GM23338 (cell line): ENCODE measurements around the gene MTARC1. TPM values are rescaled to one million over a fixed set of nuclear protein-coding genes. Genes with fewer than 3 reads are reported as not detected.
A peak's percentile ranks its signal among the peaks of the same experiment; 100 is the strongest.

Source experiments
- ATAC-seq: fragments of 200-7000 bp; cut with Tn5 transposase; 3 replicates; pipeline ENCODE4 v1.9.1; 2020
- DNase-seq: peaks from one replicate; pipeline ENCODE4 v3.0.0-alpha.2; 2015; ENCODE audit warnings: low spot score
- H2AFZ ChIP-seq: fragments of 200-600 bp; sonication (generic); 2 replicates; pipeline ENCODE4 v1.8.0; 2016; ENCODE audit warnings: antibody characterized with exemption, mild to moderate bottlenecking, moderate library complexity
- H3F3A ChIP-seq: fragments of 200-600 bp; sonication (generic); replicated peaks from 2 replicates; pipeline ENCODE4 v1.8.0; 2017; ENCODE audit warnings: antibody characterized with exemption, mixed run types, low read depth
- H3K27ac ChIP-seq: fragments of 200-600 bp; sonication (generic); 2 replicates; pipeline ENCODE4 v1.6.1; 2016; ENCODE audit warnings: low read depth
- H3K27me3 ChIP-seq: fragments of 200-600 bp; sonication (generic); 2 replicates; pipeline ENCODE4 v1.8.0; 2016; ENCODE audit warnings: mild to moderate bottlenecking, mixed run types, moderate library complexity; ENCODE audit not compliant: insufficient read depth
- H3K36me3 ChIP-seq: fragments of 200-600 bp; sonication (generic); 2 replicates; pipeline ENCODE4 v1.8.0; 2016; ENCODE audit warnings: mild to moderate bottlenecking; ENCODE audit not compliant: insufficient read depth
- H3K4me1 ChIP-seq: fragments of 200-600 bp; sonication (generic); 2 replicates; pipeline ENCODE4 v1.8.0; 2016; ENCODE audit warnings: mild to moderate bottlenecking, moderate library complexity; ENCODE audit not compliant: insufficient read depth
- H3K4me2 ChIP-seq: fragments of 200-600 bp; sonication (generic); 2 replicates; pipeline ENCODE4 v1.7.1; 2017; ENCODE audit warnings: mixed run types
- H3K4me3 ChIP-seq: fragments of 200-600 bp; sonication (generic); 2 replicates; pipeline ENCODE4 v1.6.1; 2016; ENCODE audit warnings: mixed run types
- H3K79me2 ChIP-seq: fragments of 200-600 bp; sonication (generic); replicated peaks from 2 replicates; pipeline ENCODE4 v1.8.0; 2017; ENCODE audit warnings: mild to moderate bottlenecking; ENCODE audit not compliant: insufficient read depth
- H3K9me2 ChIP-seq: fragments of 200-600 bp; sonication (generic); 2 replicates; pipeline ENCODE4 v1.8.0; 2017; ENCODE audit not compliant: insufficient read depth
- H4K20me1 ChIP-seq: fragments of 200-600 bp; sonication (generic); replicated peaks from 2 replicates; pipeline ENCODE4 v1.8.0; 2017; ENCODE audit warnings: mild to moderate bottlenecking; ENCODE audit not compliant: insufficient read depth
- H3K27ac Mint-ChIP-seq: 2 replicates; pipeline ENCODE4 v1.8.0; 2020; ENCODE audit warnings: inconsistent platforms, mild to moderate bottlenecking, moderate library complexity, mixed read lengths
- H3K27me3 Mint-ChIP-seq: 3 replicates; pipeline ENCODE4 v1.8.0; 2022; ENCODE audit warnings: low read depth, mild to moderate bottlenecking, moderate library complexity, mixed read lengths, inconsistent platforms; ENCODE audit not compliant: insufficient read depth, poor library complexity
- H3K36me3 Mint-ChIP-seq: 3 replicates; pipeline ENCODE4 v1.8.0; 2021; ENCODE audit warnings: low read depth, mild to moderate bottlenecking, inconsistent platforms, moderate library complexity, mixed read lengths
- H3K4me1 Mint-ChIP-seq: 3 replicates; pipeline ENCODE4 v1.8.0; 2020; ENCODE audit warnings: mild to moderate bottlenecking, inconsistent platforms, mixed read lengths
- H3K4me3 Mint-ChIP-seq: 3 replicates; pipeline ENCODE4 v1.8.0; 2021; ENCODE audit warnings: moderate library complexity, mild to moderate bottlenecking, inconsistent platforms, mixed read lengths
- H3K9me3 Mint-ChIP-seq: 3 replicates; pipeline ENCODE4 v1.8.0; 2020; ENCODE audit warnings: moderate library complexity, mild to moderate bottlenecking, inconsistent platforms, mixed read lengths
- CREB1 ChIP-seq: fragments of 250-450 bp; sonication (Bioruptor Pico); IDR thresholded peaks from 2 replicates; pipeline ENCODE4 v1.5.0; 2020; ENCODE audit warnings: low read depth, mild to moderate bottlenecking, moderate library complexity
- EZH2phosphoT487 ChIP-seq: fragments of 200-600 bp; sonication (generic); IDR thresholded peaks from one replicate; pipeline ENCODE4 v1.8.1; 2018; ENCODE audit warnings: antibody characterized with exemption; ENCODE audit not compliant: unreplicated experiment
- JUNB ChIP-seq: IDR thresholded peaks from one replicate; pipeline ENCODE4 v1.6.1; 2016; ENCODE audit warnings: antibody characterized with exemption; ENCODE audit not compliant: unreplicated experiment
- NANOG ChIP-seq: IDR thresholded peaks from 2 replicates; pipeline ENCODE4 v1.6.1; 2016; ENCODE audit warnings: antibody characterized with exemption, borderline replicate concordance
- POLR2AphosphoS5 ChIP-seq: IDR thresholded peaks from 2 replicates; pipeline ENCODE4 v1.6.1; 2016; ENCODE audit warnings: antibody characterized with exemption, low read depth
- STAT1 ChIP-seq: IDR thresholded peaks from one replicate; pipeline ENCODE4 v1.6.1; 2016; ENCODE audit warnings: antibody characterized with exemption; ENCODE audit not compliant: unreplicated experiment
- ZNF331 ChIP-seq: fragments of 250-450 bp; sonication (Bioruptor Pico); IDR thresholded peaks from 2 replicates; pipeline ENCODE4 v1.5.0; 2020; ENCODE audit warnings: low read depth, mild to moderate bottlenecking, moderate library complexity
- polyA plus RNA-seq: library from polyadenylated mRNA; unstranded; fragments of >200 nt; fragmentation: Nextera tagmentation; extraction: Ambion mirVana; gene quantifications from 2 replicates; pipeline ENCODE4 v1.2.1, GENCODE V29; 2016
- total RNA-seq: library from RNA; depleted of rRNA; stranded (reverse); fragments of >200 nt; shearing (Covaris generic); gene quantifications from 2 replicates; pipeline ENCODE4 v1.2.3, GENCODE V29; 2014
- TF ChIP-seq, protein P1 (sequence below): IDR thresholded peaks from 2 replicates; pipeline ENCODE4 v1.6.1; 2016; ENCODE audit warnings: antibody characterized with exemption
- TF ChIP-seq, protein P2 (sequence below): fragments of 250-450 bp; sonication (Bioruptor Pico); IDR thresholded peaks from 2 replicates; pipeline ENCODE4 v1.5.0; 2020; ENCODE audit warnings: mild to moderate bottlenecking, moderate library complexity
- TF ChIP-seq, protein P3 (sequence below): IDR thresholded peaks from one replicate; pipeline ENCODE4 v1.6.1; 2018; ENCODE audit warnings: antibody characterized with exemption; ENCODE audit not compliant: unreplicated experiment
- TF ChIP-seq, protein P4 (sequence below), 2 experiments: fragments of 200-600 bp in 1 of 2; sonication (generic) in 1 of 2; conservative IDR thresholded peaks; 2 replicates each; pipeline versions ENCODE4 v1.5.1 to v1.6.1; 2016 to 2017; ENCODE audit warnings: antibody characterized with exemption in 2 of 2, low read depth in 2 of 2, mild to moderate bottlenecking in 2 of 2, moderate library complexity in 1 of 2

Gene MTARC1
- total and polyA plus RNA-seq, 2 experiments from 2014 or later: 33.9 to 34.6 TPM

DNA sequence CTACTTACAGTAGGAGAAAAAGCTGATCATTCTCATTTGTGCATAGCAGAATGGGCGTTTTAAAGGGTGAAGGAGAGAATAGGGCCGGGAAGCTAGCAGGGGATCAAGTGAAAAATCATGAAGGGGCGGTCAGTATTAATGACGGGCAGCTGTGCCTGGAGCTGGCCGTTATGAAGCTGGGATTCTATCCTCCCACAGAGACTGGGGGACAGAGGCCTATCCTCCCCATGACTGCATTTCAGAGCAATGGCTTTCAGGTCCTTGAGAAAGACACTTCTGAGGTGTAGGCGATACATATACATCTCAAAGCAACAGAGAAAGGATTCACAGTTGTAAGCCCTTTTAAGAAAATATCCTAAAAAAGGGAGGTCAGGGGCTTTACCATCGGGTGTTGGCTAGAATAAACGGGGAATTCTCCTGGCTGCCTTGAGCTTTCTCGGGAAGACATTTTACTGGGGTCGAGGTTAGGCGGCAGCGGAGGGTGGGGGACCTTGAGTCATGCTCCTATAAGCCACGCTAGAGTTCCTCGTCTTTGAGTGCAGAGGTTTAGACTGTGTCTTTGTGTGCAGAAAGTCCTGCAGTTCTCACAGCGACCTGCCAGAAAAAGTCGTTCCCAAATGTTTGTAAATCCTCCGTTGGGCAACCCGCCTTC is 39.1 kb upstream of the MTARC1 start:
- H2AFZ ChIP-seq: peak overlapping the region; percentile 89
- TF ChIP-seq STAT1 (no peak), EZH2phosphoT487 (no peak), JUNB (no peak), CREB1 (no peak), POLR2AphosphoS5 (no peak), NANOG (no peak), ZNF331 (CRISPR knock-in tag) (no peak)
- TF ChIP-seq, protein P1, sequence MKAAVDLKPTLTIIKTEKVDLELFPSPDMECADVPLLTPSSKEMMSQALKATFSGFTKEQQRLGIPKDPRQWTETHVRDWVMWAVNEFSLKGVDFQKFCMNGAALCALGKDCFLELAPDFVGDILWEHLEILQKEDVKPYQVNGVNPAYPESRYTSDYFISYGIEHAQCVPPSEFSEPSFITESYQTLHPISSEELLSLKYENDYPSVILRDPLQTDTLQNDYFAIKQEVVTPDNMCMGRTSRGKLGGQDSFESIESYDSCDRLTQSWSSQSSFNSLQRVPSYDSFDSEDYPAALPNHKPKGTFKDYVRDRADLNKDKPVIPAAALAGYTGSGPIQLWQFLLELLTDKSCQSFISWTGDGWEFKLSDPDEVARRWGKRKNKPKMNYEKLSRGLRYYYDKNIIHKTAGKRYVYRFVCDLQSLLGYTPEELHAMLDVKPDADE: no peak
- TF ChIP-seq, protein P2, sequence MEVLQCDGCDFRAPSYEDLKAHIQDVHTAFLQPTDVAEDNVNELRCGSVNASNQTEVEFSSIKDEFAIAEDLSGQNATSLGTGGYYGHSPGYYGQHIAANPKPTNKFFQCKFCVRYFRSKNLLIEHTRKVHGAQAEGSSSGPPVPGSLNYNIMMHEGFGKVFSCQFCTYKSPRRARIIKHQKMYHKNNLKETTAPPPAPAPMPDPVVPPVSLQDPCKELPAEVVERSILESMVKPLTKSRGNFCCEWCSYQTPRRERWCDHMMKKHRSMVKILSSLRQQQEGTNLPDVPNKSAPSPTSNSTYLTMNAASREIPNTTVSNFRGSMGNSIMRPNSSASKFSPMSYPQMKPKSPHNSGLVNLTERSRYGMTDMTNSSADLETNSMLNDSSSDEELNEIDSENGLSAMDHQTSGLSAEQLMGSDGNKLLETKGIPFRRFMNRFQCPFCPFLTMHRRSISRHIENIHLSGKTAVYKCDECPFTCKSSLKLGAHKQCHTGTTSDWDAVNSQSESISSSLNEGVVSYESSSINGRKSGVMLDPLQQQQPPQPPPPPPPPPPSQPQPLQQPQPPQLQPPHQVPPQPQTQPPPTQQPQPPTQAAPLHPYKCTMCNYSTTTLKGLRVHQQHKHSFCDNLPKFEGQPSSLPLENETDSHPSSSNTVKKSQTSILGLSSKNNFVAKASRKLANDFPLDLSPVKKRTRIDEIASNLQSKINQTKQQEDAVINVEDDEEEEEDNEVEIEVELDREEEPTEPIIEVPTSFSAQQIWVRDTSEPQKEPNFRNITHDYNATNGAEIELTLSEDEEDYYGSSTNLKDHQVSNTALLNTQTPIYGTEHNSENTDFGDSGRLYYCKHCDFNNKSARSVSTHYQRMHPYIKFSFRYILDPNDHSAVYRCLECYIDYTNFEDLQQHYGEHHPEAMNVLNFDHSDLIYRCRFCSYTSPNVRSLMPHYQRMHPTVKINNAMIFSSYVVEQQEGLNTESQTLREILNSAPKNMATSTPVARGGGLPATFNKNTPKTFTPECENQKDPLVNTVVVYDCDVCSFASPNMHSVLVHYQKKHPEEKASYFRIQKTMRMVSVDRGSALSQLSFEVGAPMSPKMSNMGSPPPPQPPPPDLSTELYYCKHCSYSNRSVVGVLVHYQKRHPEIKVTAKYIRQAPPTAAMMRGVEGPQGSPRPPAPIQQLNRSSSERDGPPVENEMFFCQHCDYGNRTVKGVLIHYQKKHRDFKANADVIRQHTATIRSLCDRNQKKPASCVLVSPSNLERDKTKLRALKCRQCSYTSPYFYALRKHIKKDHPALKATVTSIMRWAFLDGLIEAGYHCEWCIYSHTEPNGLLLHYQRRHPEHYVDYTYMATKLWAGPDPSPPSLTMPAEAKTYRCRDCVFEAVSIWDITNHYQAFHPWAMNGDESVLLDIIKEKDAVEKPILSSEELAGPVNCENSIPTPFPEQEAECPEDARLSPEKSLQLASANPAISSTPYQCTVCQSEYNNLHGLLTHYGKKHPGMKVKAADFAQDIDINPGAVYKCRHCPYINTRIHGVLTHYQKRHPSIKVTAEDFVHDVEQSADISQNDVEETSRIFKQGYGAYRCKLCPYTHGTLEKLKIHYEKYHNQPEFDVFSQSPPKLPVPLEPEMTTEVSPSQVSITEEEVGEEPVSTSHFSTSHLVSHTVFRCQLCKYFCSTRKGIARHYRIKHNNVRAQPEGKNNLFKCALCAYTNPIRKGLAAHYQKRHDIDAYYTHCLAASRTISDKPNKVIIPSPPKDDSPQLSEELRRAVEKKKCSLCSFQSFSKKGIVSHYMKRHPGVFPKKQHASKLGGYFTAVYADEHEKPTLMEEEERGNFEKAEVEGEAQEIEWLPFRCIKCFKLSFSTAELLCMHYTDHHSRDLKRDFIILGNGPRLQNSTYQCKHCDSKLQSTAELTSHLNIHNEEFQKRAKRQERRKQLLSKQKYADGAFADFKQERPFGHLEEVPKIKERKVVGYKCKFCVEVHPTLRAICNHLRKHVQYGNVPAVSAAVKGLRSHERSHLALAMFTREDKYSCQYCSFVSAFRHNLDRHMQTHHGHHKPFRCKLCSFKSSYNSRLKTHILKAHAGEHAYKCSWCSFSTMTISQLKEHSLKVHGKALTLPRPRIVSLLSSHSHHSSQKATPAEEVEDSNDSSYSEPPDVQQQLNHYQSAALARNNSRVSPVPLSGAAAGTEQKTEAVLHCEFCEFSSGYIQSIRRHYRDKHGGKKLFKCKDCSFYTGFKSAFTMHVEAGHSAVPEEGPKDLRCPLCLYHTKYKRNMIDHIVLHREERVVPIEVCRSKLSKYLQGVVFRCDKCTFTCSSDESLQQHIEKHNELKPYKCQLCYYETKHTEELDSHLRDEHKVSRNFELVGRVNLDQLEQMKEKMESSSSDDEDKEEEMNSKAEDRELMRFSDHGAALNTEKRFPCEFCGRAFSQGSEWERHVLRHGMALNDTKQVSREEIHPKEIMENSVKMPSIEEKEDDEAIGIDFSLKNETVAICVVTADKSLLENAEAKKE (CRISPR knock-in tag): no peak
- TF ChIP-seq, protein P3, sequence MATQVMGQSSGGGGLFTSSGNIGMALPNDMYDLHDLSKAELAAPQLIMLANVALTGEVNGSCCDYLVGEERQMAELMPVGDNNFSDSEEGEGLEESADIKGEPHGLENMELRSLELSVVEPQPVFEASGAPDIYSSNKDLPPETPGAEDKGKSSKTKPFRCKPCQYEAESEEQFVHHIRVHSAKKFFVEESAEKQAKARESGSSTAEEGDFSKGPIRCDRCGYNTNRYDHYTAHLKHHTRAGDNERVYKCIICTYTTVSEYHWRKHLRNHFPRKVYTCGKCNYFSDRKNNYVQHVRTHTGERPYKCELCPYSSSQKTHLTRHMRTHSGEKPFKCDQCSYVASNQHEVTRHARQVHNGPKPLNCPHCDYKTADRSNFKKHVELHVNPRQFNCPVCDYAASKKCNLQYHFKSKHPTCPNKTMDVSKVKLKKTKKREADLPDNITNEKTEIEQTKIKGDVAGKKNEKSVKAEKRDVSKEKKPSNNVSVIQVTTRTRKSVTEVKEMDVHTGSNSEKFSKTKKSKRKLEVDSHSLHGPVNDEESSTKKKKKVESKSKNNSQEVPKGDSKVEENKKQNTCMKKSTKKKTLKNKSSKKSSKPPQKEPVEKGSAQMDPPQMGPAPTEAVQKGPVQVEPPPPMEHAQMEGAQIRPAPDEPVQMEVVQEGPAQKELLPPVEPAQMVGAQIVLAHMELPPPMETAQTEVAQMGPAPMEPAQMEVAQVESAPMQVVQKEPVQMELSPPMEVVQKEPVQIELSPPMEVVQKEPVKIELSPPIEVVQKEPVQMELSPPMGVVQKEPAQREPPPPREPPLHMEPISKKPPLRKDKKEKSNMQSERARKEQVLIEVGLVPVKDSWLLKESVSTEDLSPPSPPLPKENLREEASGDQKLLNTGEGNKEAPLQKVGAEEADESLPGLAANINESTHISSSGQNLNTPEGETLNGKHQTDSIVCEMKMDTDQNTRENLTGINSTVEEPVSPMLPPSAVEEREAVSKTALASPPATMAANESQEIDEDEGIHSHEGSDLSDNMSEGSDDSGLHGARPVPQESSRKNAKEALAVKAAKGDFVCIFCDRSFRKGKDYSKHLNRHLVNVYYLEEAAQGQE: no peak
- TF ChIP-seq, protein P4, sequence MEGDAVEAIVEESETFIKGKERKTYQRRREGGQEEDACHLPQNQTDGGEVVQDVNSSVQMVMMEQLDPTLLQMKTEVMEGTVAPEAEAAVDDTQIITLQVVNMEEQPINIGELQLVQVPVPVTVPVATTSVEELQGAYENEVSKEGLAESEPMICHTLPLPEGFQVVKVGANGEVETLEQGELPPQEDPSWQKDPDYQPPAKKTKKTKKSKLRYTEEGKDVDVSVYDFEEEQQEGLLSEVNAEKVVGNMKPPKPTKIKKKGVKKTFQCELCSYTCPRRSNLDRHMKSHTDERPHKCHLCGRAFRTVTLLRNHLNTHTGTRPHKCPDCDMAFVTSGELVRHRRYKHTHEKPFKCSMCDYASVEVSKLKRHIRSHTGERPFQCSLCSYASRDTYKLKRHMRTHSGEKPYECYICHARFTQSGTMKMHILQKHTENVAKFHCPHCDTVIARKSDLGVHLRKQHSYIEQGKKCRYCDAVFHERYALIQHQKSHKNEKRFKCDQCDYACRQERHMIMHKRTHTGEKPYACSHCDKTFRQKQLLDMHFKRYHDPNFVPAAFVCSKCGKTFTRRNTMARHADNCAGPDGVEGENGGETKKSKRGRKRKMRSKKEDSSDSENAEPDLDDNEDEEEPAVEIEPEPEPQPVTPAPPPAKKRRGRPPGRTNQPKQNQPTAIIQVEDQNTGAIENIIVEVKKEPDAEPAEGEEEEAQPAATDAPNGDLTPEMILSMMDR (conservative IDR thresholded peaks at IDR 0.05; ENCODE audit: low read depth in 2 of 2): no peak
- Mint-ChIP-seq H3K36me3 (no peaks in the 10 kb centered on the region; the same call in 2 of the 3 replicates), H3K27ac (peak overlapping the region; percentile 85), H3K27me3 (peaks cover 25% of the 10 kb centered on the region), H3K4me1 (peaks cover 46% of the 10 kb centered on the region), H3K4me3 (peak overlapping the region; percentile 87), H3K9me3 (no peaks in the 10 kb centered on the region)
- peak; percentile 16 for ATAC-seq
- H3F3A ChIP-seq: no peaks in the 10 kb centered on the region
- H3K4me3 ChIP-seq: peak overlapping the region; percentile 62
- H3K9me2 ChIP-seq: no peaks in the 10 kb centered on the region
- DNase-seq: peak; percentile 42
- H4K20me1 ChIP-seq: peaks cover 13% of the 10 kb centered on the region
- no peaks in the 10 kb centered on the region for H3K36me3 ChIP-seq
- peaks cover 23% of the 10 kb centered on the region for H3K4me1 ChIP-seq
- H3K27me3 ChIP-seq: peaks cover 41% of the 10 kb centered on the region
- peaks cover 15% of the 10 kb centered on the region for H3K79me2 ChIP-seq
- peak overlapping the region; percentile 84 for H3K4me2 ChIP-seq
- no peak overlapping the region for H3K27ac ChIP-seq
